Lower leg skin (tissue), 4 donors: Measurements from ENCODE around the gene NUDT3. TPM values are rescaled to one million over a fixed set of nuclear protein-coding genes. Genes with fewer than 3 reads are reported as not detected.

Experiments used
- DNase-seq, 2 donors: peaks; one replicate each; pipeline ENCODE4 v3.0.0-alpha.2; 2019; ENCODE audit warnings: low spot score in 2 of 2
- H3K4me3 ChIP-seq: fragments of 200-600 bp; sonication (generic); 2 replicates; pipeline ENCODE4 v1.5.1; 2017; ENCODE audit warnings: mild to moderate bottlenecking, low read depth; ENCODE audit not compliant: poor library complexity, severe bottlenecking
- CTCF ChIP-seq, 3 donors: fragments of 450-650 bp; IDR thresholded peaks; one replicate each; pipeline ENCODE4 v1.5.1; 2016; ENCODE audit warnings: antibody characterized with exemption in 3 of 3, mild to moderate bottlenecking in 3 of 3, moderate library complexity in 2 of 3
- POLR2A ChIP-seq, 2 donors: fragments of 450-650 bp; IDR thresholded peaks; one replicate each; pipeline ENCODE4 v1.6.1; 2016 to 2017; ENCODE audit warnings: antibody characterized with exemption in 2 of 2, mild to moderate bottlenecking in 1 of 2, moderate library complexity in 1 of 2
- WGBS, 2 donors: methylation state at CpG; one replicate each; pipeline ENCODE4 v1.1.5; 2018; 5-methylcytosine and 5-hydroxymethylcytosine counted together
- intact Hi-C: fragments of 100-400 bp; cut with DNase I; formaldehyde crosslinking; loops from one replicate; pipeline ENCODE4 v1.15.0; 2023; ENCODE audit warnings: low total_unique reads
- total RNA-seq, 4 donors: library from RNA; depleted of rRNA; stranded (reverse); fragments of >200 nt; gene quantifications; one replicate each; pipeline ENCODE4 v1.1.0, GENCODE V29; 2016

The NUDT3 gene
- total RNA-seq, 4 donors from 2014 or later = 10.0 to 29.1 (median 19.9) TPM

GRCh38 chr6:34321821-34322220 lies 70.6 kb downstream of the NUDT3 start:
- intact Hi-C loops = no loop called here
- 80% methylated on average over 5 of the region's 5 CpGs for WGBS, 2 donors

GRCh38 chr6:34319471-34319885 lies 73.0 kb downstream of the NUDT3 start:
- TF ChIP-seq CTCF (IDR thresholded peaks at IDR 0.05) = no peak
- TF ChIP-seq POLR2A (IDR thresholded peaks at IDR 0.05) = no peak
- DNase-seq = no peak
- H3K4me3 ChIP-seq = no peak overlapping the region
- whole genome bisulfite sequencing, 2 donors = 68 to 71% methylated on average over 4 of the region's 4 CpGs
- intact Hi-C loops = no loop called here

More at GRCh38 chr6:34321821-34322220, 70.6 kb downstream of the NUDT3 start:
- TF ChIP-seq POLR2A (IDR thresholded peaks at IDR 0.05) = no peak
- DNase-seq = no peak
- H3K4me3 ChIP-seq = no peak overlapping the region

- TF ChIP-seq CTCF (IDR thresholded peaks at IDR 0.05) (no peak), POLR2A (IDR thresholded peaks at IDR 0.05) (no peak)
- H3K4me3 ChIP-seq = no peak overlapping the region
- 68 to 76% methylated on average over 4 of the region's 4 CpGs for WGBS, 2 donors
- intact Hi-C loops = no loop called here
- no peak for DNase-seq
Observed at GRCh38 chr6:34318499-34319470, 73.7 kb downstream of the NUDT3 start.

- DNase-seq = no peak
- H3K4me3 ChIP-seq = no peak overlapping the region
- 43 to 46% methylated on average over 3 of the region's 3 CpGs for whole genome bisulfite sequencing, 2 donors
- TF ChIP-seq POLR2A (IDR thresholded peaks at IDR 0.05) (no peak), CTCF (IDR thresholded peaks at IDR 0.05) (no peak)
- intact Hi-C loops = no loop called here
Observed at GRCh38 chr6:34317882-34318498, 74.5 kb downstream of the NUDT3 start.

DNA sequence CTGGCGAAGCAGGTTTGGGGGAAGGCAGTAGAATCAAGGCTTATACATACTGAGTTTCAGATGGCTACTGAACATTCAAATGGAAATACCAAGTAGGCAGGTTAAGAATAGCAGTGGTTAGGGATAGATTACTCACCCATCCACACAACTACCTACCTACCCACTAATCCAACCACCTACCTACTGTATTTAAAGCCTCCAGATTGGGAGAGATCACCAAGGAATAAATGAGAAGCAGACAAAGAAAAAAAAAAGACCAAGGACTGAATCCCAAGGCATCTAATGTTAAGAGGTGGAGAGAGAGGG lies 75.3 kb downstream of the NUDT3 start:
- 97 to 100% methylated on average over 1 of the region's 1 CpG for WGBS, 2 donors
- intact Hi-C loops = no loop called here
- TF ChIP-seq CTCF (IDR thresholded peaks at IDR 0.05) (no peak), POLR2A (IDR thresholded peaks at IDR 0.05) (no peak)
- no peak overlapping the region for H3K4me3 ChIP-seq
- DNase-seq = no peak

DNA sequence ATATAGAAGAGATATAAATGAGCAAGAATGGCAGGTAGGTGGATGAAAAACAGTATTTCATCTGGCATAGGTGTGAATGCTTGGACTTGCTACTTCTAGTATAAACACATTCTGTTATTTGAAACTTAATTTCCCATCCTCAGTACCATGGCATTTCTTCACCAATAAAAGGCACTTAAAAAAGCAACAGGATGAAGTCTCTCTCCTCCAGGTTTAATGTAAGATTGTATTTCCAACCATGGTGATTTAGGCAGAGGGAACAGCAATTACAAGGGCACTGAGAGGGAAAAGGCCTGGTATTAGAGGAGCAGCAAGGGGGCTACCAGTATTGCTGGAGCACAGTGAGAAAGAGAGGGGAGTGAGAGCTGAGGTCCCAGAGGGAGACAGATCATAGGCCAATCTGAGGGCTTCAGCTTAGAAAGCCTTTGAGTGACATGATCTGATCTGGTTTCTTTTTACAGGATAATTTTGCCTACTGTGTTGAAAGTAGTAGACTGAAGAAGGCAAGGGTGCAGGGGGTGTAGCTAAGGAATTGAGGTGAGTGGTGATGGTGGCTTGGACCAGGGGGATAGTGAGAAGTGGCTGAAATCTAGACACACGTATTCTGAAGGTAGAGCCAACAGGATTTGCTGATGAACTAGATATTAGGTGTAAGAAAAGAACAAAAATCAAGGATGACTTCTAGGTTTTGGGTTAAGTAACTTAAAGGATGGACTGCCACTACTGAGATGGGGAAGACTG lies 75.9 kb downstream of the NUDT3 start:
- intact Hi-C loops = no loop called here
- DNase-seq = no peak
- no peak overlapping the region for H3K4me3 ChIP-seq
- WGBS, 2 donors = 91 to 93% methylated on average over 1 of the region's 1 CpG
- no peak for TF ChIP-seq POLR2A (IDR thresholded peaks at IDR 0.05)
- TF ChIP-seq CTCF (IDR thresholded peaks at IDR 0.05) = no peak
